Inflammatory macrophage treated with lipopolysaccharide for 1 hour (primary cell): ENCODE measurements around the gene APC.
"Not testable (repeated sequence)": the region's sequence is repeated elsewhere in the genome, so short reads cannot be mapped to it uniquely, and the experiment has no call there.

Experiments
- DNase-seq, 2 donors: peaks; one replicate each; pipeline ENCODE4 v3.0.0-alpha.2; 2020 to 2022

Gene APC

GRCh38 chr5:112737463-112738190 lies at the start of gene APC:
APC (plus strand) TSS chr5:112737885; CDS start chr5:112754891, 17,006 bp downstream.
- DNase-seq, result peak; percentile 78 to 83

- DNase-seq, result no peak
These were observed 48.4 kb upstream of the APC start for GRCh38 chr5:112689155-112689909.

GRCh38 chr5:112690605-112691338 lies 46.9 kb upstream of the APC start:
- no peak for DNase-seq

GRCh38 chr5:112691339-112691680 lies 46.4 kb upstream of the APC start:
- DNase-seq, result no peak

GRCh38 chr5:112691758-112692157 lies 45.9 kb upstream of the APC start:
- peak; percentile 16 to 46 for DNase-seq

- no peak for DNase-seq
These were observed 45.2 kb upstream of the APC start for GRCh38 chr5:112692472-112692871.

GRCh38 chr5:112693301-112693700 lies 44.4 kb upstream of the APC start:
- DNase-seq, result no peak

GRCh38 chr5:112694853-112695709 lies 42.6 kb upstream of the APC start:
- no peak for DNase-seq

GRCh38 chr5:112696786-112697185 lies 40.9 kb upstream of the APC start:
- DNase-seq, result no peak

- no peak for DNase-seq
These were observed 40.4 kb upstream of the APC start for GRCh38 chr5:112697322-112697721.

GRCh38 chr5:112697833-112698232 lies 39.9 kb upstream of the APC start:
- no peak for DNase-seq

- DNase-seq, result no peak
These were observed 33.5 kb upstream of the APC start for GRCh38 chr5:112703866-112704820.

GRCh38 chr5:112706446-112707016 lies 31.2 kb upstream of the APC start:
- no peak for DNase-seq

GRCh38 chr5:112707187-112708102 lies 30.2 kb upstream of the APC start:
- peak; percentile 96 to 98 for DNase-seq

- peak; percentile 31 to 35 for DNase-seq
These were observed 29.5 kb upstream of the APC start for GRCh38 chr5:112708103-112708622.

- DNase-seq, result no peak
These were observed 28.3 kb upstream of the APC start for GRCh38 chr5:112709416-112709815.

GRCh38 chr5:112710896-112711295 lies 26.8 kb upstream of the APC start:
- DNase-seq, result no peak

GRCh38 chr5:112711436-112711835 lies 26.2 kb upstream of the APC start:
- DNase-seq, result peak in 1 of 2 donors; percentile 10

- DNase-seq, result no peak
These were observed 24.5 kb upstream of the APC start for GRCh38 chr5:112713206-112713605.

- DNase-seq, result not testable (repeated sequence)
These were observed 20.8 kb upstream of the APC start for GRCh38 chr5:112716895-112717294.
